Measurements from ENCODE around the gene FAM110C. TPM values are rescaled to one million over a fixed set of nuclear protein-coding genes. Genes with fewer than 3 reads are reported as not detected.
"Not testable (repeated sequence)": the region's sequence is repeated elsewhere in the genome, so short reads cannot be mapped to it uniquely, and the experiment has no call there.

Gene FAM110C
- total RNA-seq, 1 experiment from 2014 or later: 5.0 TPM

DNA sequence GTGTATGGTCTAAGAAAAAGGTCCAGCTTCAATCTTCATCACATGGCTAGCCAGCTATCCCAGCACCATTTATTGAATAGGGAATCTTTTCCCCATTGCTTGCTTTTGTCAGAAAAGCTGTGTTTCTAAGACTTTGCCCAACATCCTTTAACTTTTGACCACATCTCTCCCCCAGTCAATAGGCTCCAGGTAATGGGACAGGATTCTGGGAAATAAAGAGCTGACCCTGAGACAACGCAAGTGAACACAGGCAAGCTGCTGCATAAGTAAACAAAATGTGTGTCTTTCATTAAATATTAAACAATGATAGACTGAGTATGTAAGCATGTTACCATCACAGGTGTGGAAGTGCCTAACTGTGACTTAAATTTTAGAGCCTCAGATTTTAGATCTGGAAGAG lies 23.0 kb downstream of the FAM110C start:
- H3K27me3 ChIP-seq (ENCODE audit: low read length): no peaks in the 10 kb centered on the region
- H3F3A ChIP-seq (ENCODE audit: low read length, unreplicated experiment): no peaks in the 10 kb centered on the region
- ChIA-PET POLR2A (ENCODE audit: unreplicated experiment) (no interaction called here), CTCF (no interaction called here)
- no TSS peak for BruUV-seq (replicated peaks)
- no peaks in the 10 kb centered on the region for H3K9me3 ChIP-seq (ENCODE audit: low read length)
- H3K79me2 ChIP-seq (ENCODE audit: low read length): no peaks in the 10 kb centered on the region
- intact Hi-C loops (cut with micrococcal nuclease): no loop called here
- no peak for TF ChIP-seq EZH2 (IDR thresholded peaks at IDR 0.05; ENCODE audit: low read length, unreplicated experiment)
- DNase-seq (no peak), ATAC-seq (no peak)
- no peak overlapping the region for H3K9ac ChIP-seq (ENCODE audit: low read length)
- H3K27ac ChIP-seq (ENCODE audit: low read length): no peak overlapping the region
- H3K36me3 ChIP-seq (ENCODE audit: low read depth, low read length): no peaks in the 10 kb centered on the region; the same call in 1 of the 2 replicates
- no peak overlapping the region for H3K4me3 ChIP-seq (ENCODE audit: low read length)
- no peaks in the 10 kb centered on the region for H3K4me1 ChIP-seq (ENCODE audit: insufficient read depth, low read length)
- no peak overlapping the region for H3K4me2 ChIP-seq (ENCODE audit: low read length)
- no peaks in the 10 kb centered on the region for H4K20me1 ChIP-seq (ENCODE audit: low read length)
- no peaks in the 10 kb centered on the region for H3K9me2 ChIP-seq (replicated peaks; ENCODE audit: low read length)
- no peak overlapping the region for H2AFZ ChIP-seq (ENCODE audit: low read length)

DNA sequence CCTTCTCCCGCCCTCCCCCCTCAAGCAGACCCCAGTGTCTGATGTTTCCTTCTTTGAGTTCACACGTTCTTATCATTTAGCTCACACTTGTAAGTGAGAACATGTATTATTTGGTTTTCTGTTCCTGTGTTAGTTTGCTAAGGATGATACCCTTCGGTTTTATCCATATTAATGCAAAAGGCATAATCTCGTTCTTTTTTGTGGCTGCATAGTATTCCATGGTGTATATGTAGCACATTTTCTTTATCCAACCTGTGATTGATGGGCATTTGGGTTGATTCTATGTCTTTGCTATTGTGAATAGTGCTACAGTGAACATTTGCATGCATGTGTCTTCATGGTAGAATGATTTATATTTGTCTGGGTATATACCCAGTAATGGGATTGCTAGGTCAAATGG lies 24.1 kb downstream of the FAM110C start:
- H3K27me3 ChIP-seq (ENCODE audit: low read length); H2AFZ ChIP-seq (ENCODE audit: low read length); H3K9me3 ChIP-seq (ENCODE audit: low read length); H3K79me2 ChIP-seq (ENCODE audit: low read length); H3K9ac ChIP-seq (ENCODE audit: low read length); H3F3A ChIP-seq (ENCODE audit: low read length, unreplicated experiment); intact Hi-C loops (cut with micrococcal nuclease); H3K4me2 ChIP-seq (ENCODE audit: low read length); BruUV-seq (replicated peaks); H3K4me3 ChIP-seq (ENCODE audit: low read length); CTCF ChIA-PET; H3K27ac ChIP-seq (ENCODE audit: low read length); H3K4me1 ChIP-seq (ENCODE audit: insufficient read depth, low read length); H4K20me1 ChIP-seq (ENCODE audit: low read length); DNase-seq; ATAC-seq; H3K9me2 ChIP-seq (replicated peaks; ENCODE audit: low read length); H3K36me3 ChIP-seq (ENCODE audit: low read depth, low read length); POLR2A ChIA-PET (ENCODE audit: unreplicated experiment): not testable (repeated sequence)

DNA sequence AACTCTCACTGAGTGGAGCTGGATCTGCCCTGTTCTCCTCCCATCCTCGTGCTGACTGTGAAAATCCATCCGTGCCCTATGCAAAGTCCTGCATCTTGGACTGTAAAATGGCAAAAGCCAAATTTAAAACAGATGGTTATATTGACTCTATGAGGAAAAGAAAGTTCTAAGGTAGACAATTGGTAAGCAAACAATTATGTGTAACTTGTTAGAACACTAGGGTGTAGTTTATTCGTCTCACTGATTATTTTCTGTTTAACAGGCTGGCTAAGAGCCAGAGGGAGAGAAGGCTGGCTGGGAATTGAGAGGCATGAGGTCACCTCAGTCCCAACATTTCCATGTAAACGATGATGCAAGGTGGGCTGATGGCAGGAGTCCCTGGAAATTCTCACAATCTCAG lies 26.0 kb downstream of the FAM110C start:
- H3K27ac ChIP-seq (ENCODE audit: low read length); BruUV-seq (replicated peaks); H3K9ac ChIP-seq (ENCODE audit: low read length); H3K4me1 ChIP-seq (ENCODE audit: insufficient read depth, low read length); H2AFZ ChIP-seq (ENCODE audit: low read length); H3K4me2 ChIP-seq (ENCODE audit: low read length); ATAC-seq; H3K79me2 ChIP-seq (ENCODE audit: low read length); POLR2A ChIA-PET (ENCODE audit: unreplicated experiment); H3K27me3 ChIP-seq (ENCODE audit: low read length); H4K20me1 ChIP-seq (ENCODE audit: low read length); H3K9me3 ChIP-seq (ENCODE audit: low read length); H3K9me2 ChIP-seq (replicated peaks; ENCODE audit: low read length); DNase-seq; H3F3A ChIP-seq (ENCODE audit: low read length, unreplicated experiment); H3K36me3 ChIP-seq (ENCODE audit: low read depth, low read length); CTCF ChIA-PET; intact Hi-C loops (cut with micrococcal nuclease); H3K4me3 ChIP-seq (ENCODE audit: low read length): not testable (repeated sequence)

DNA sequence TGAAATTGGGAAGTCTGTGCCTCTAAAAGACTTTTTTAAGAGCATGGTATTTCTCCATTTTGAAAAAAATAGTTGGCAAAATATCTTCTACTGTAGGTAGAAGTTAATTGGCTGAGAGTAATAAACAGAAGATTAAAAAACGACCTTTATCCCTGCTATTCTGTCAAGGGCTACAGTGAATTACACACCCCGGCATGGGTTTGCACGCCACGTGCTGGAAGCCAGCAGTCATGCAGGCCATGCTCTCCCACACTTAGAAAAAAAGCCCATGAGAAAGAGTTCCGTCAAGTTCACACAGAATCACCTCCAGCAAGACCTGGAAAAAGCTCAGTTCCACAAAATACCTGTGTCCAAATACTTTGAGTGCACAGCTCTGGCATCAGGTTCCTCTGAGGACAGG lies 26.8 kb downstream of the FAM110C start:
- H3K9ac ChIP-seq (ENCODE audit: low read length): no peak overlapping the region
- CTCF ChIA-PET: no interaction called here
- no peaks in the 10 kb centered on the region for H3K4me1 ChIP-seq (ENCODE audit: insufficient read depth, low read length)
- TF ChIP-seq EZH2phosphoT487 (IDR thresholded peaks at IDR 0.05; ENCODE audit: borderline replicate concordance, low read length): no peak
- TF ChIP-seq EZH2 (IDR thresholded peaks at IDR 0.05; ENCODE audit: low read length, unreplicated experiment): no peak
- TF ChIP-seq, protein P1, sequence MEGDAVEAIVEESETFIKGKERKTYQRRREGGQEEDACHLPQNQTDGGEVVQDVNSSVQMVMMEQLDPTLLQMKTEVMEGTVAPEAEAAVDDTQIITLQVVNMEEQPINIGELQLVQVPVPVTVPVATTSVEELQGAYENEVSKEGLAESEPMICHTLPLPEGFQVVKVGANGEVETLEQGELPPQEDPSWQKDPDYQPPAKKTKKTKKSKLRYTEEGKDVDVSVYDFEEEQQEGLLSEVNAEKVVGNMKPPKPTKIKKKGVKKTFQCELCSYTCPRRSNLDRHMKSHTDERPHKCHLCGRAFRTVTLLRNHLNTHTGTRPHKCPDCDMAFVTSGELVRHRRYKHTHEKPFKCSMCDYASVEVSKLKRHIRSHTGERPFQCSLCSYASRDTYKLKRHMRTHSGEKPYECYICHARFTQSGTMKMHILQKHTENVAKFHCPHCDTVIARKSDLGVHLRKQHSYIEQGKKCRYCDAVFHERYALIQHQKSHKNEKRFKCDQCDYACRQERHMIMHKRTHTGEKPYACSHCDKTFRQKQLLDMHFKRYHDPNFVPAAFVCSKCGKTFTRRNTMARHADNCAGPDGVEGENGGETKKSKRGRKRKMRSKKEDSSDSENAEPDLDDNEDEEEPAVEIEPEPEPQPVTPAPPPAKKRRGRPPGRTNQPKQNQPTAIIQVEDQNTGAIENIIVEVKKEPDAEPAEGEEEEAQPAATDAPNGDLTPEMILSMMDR (conservative IDR thresholded peaks at IDR 0.05; ENCODE audit: low read depth, low read length): no peak
- H4K20me1 ChIP-seq (ENCODE audit: low read length): no peaks in the 10 kb centered on the region
- POLR2A ChIA-PET (ENCODE audit: unreplicated experiment): no interaction called here
- BruUV-seq (replicated peaks): no TSS peak
- no peak overlapping the region for H3K27ac ChIP-seq (ENCODE audit: low read length)
- no peak overlapping the region for H2AFZ ChIP-seq (ENCODE audit: low read length)
- intact Hi-C loops (cut with micrococcal nuclease): no loop called here
- no peaks in the 10 kb centered on the region; the same call in 1 of the 2 replicates for H3K36me3 ChIP-seq (ENCODE audit: low read depth, low read length)
- H3K4me2 ChIP-seq (ENCODE audit: low read length): no peak overlapping the region
- no peaks in the 10 kb centered on the region for H3K9me2 ChIP-seq (replicated peaks; ENCODE audit: low read length)
- H3F3A ChIP-seq (ENCODE audit: low read length, unreplicated experiment): no peaks in the 10 kb centered on the region
- no peaks in the 10 kb centered on the region for H3K9me3 ChIP-seq (ENCODE audit: low read length)
- H3K79me2 ChIP-seq (ENCODE audit: low read length): no peaks in the 10 kb centered on the region
- no peak overlapping the region for H3K4me3 ChIP-seq (ENCODE audit: low read length)
- no peak for ATAC-seq
- H3K27me3 ChIP-seq (ENCODE audit: low read length): no peaks in the 10 kb centered on the region
- DNase-seq: no peak

Measured in PC-3 (cell line).